Neuronal stem cell (in vitro differentiated cells): ENCODE results near the gene MTREX.

Source experiments
- DNase-seq: peaks from one replicate; pipeline ENCODE4 v3.0.0-alpha.2; 2013; ENCODE audit warnings: low spot score
- H2AFZ ChIP-seq: one replicate; pipeline ENCODE4 v1.6.1; 2013; ENCODE audit warnings: mild to moderate bottlenecking, low read length, inconsistent platforms
- H2AK5ac ChIP-seq: 2 replicates; pipeline ENCODE4 v1.6.1; 2013; ENCODE audit warnings: low read depth, mild to moderate bottlenecking, inconsistent platforms, low read length, moderate library complexity, mixed read lengths
- H2BK120ac ChIP-seq: 2 replicates; pipeline ENCODE4 v1.6.1; 2013; ENCODE audit warnings: low read depth, mild to moderate bottlenecking, inconsistent platforms, low read length, moderate library complexity, mixed read lengths
- H2BK12ac ChIP-seq: one replicate; pipeline ENCODE4 v1.6.1; 2013; ENCODE audit warnings: low read length, inconsistent platforms
- H2BK15ac ChIP-seq: 2 replicates; pipeline ENCODE4 v1.6.1; 2013; ENCODE audit warnings: mild to moderate bottlenecking, low read length, inconsistent platforms, mixed read lengths
- H2BK5ac ChIP-seq: one replicate; pipeline ENCODE4 v1.6.1; 2013; ENCODE audit warnings: inconsistent platforms, mild to moderate bottlenecking, low read length, moderate library complexity
- H3K14ac ChIP-seq: one replicate; pipeline ENCODE4 v1.6.1; 2013; ENCODE audit warnings: low read length, inconsistent platforms
- H3K18ac ChIP-seq: 2 replicates; pipeline ENCODE4 v1.6.1; 2013; ENCODE audit warnings: low read length, inconsistent platforms
- H3K23ac ChIP-seq: 2 replicates; pipeline ENCODE4 v1.6.1; 2013; ENCODE audit warnings: low read depth, mild to moderate bottlenecking, mixed read lengths, low read length, inconsistent platforms; ENCODE audit not compliant: poor library complexity
- H3K27ac ChIP-seq: replicated peaks from 3 replicates; pipeline ENCODE4 v1.5.1; 2013; ENCODE audit warnings: low read length, inconsistent platforms
- H3K27me3 ChIP-seq, 3 experiments: 2 replicates each; pipeline ENCODE4 v1.6.1; 2013; ENCODE audit warnings: low read length in 3 of 3, mild to moderate bottlenecking in 2 of 3, inconsistent platforms in 1 of 3, low read depth in 1 of 3, mixed read lengths in 1 of 3, moderate library complexity in 1 of 3; ENCODE audit not compliant: control insufficient read depth in 3 of 3, insufficient read depth in 3 of 3
- H3K36me3 ChIP-seq, 2 donors: replicated peaks in 1 of 2; 2 replicates each; pipeline ENCODE4 v1.6.1; 2013; ENCODE audit warnings: low read length in 2 of 2; ENCODE audit not compliant: control insufficient read depth in 2 of 2, insufficient read depth in 2 of 2
- H3K4ac ChIP-seq: 2 replicates; pipeline ENCODE4 v1.6.1; 2013; ENCODE audit warnings: inconsistent platforms, mild to moderate bottlenecking, low read length, moderate library complexity
- H3K4me1 ChIP-seq, 2 donors: 1 replicate in 1 of 2; 2 replicates in 1 of 2; pipeline ENCODE4 v1.6.1; 2013; ENCODE audit warnings: low read length in 2 of 2, low read depth in 1 of 2; ENCODE audit not compliant: control insufficient read depth in 2 of 2, insufficient read depth in 1 of 2
- H3K4me2 ChIP-seq: one replicate; pipeline ENCODE4 v1.6.1; 2013; ENCODE audit warnings: mild to moderate bottlenecking, low read length, inconsistent platforms; ENCODE audit not compliant: insufficient read depth, poor library complexity, severe bottlenecking
- H3K4me3 ChIP-seq, 2 donors: 2 replicates each; pipeline ENCODE4 v1.5.1; 2013; ENCODE audit warnings: low read length in 2 of 2, mild to moderate bottlenecking in 2 of 2, inconsistent platforms in 1 of 2, moderate library complexity in 1 of 2
- H3K79me1 ChIP-seq: one replicate; pipeline ENCODE4 v1.6.1; 2013; ENCODE audit warnings: low read depth, mild to moderate bottlenecking, inconsistent platforms, low read length, moderate library complexity
- H3K9ac ChIP-seq: one replicate; pipeline ENCODE4 v1.6.1; 2013; ENCODE audit warnings: mild to moderate bottlenecking, low read depth, low read length, inconsistent platforms; ENCODE audit not compliant: poor library complexity
- H3K9me3 ChIP-seq, 2 donors: replicated peaks in 1 of 2; 2 replicates each; pipeline versions ENCODE3 to v1.6.1; 2013; ENCODE audit warnings: low read length in 2 of 2, mild to moderate bottlenecking in 2 of 2, inconsistent platforms in 1 of 2, low read depth in 1 of 2, mixed read lengths in 1 of 2, moderate library complexity in 1 of 2; ENCODE audit not compliant: control insufficient read depth in 2 of 2, insufficient read depth in 1 of 2
- H4K8ac ChIP-seq: one replicate; pipeline ENCODE4 v1.6.1; 2013; ENCODE audit warnings: low read depth, mild to moderate bottlenecking, inconsistent platforms, low read length, moderate library complexity
- H4K91ac ChIP-seq: one replicate; pipeline ENCODE4 v1.6.1; 2013; ENCODE audit warnings: low read length, low read depth, mild to moderate bottlenecking, inconsistent platforms; ENCODE audit not compliant: poor library complexity
- WGBS, 2 donors: extraction: QIAGEN DNeasy Blood & Tissue Kit; methylation state at CpG; one replicate each; pipeline ENCODE4 v1.1.7; 2013; ENCODE audit warnings: missing lambda C conversion rate in 2 of 2, mixed read lengths in 1 of 2; ENCODE audit not compliant: insufficient read length in 2 of 2, insufficient replicate concordance in 1 of 2; ENCODE audit errors: extremely low coverage in 2 of 2; 5-methylcytosine and 5-hydroxymethylcytosine counted together

The MTREX gene

DNA sequence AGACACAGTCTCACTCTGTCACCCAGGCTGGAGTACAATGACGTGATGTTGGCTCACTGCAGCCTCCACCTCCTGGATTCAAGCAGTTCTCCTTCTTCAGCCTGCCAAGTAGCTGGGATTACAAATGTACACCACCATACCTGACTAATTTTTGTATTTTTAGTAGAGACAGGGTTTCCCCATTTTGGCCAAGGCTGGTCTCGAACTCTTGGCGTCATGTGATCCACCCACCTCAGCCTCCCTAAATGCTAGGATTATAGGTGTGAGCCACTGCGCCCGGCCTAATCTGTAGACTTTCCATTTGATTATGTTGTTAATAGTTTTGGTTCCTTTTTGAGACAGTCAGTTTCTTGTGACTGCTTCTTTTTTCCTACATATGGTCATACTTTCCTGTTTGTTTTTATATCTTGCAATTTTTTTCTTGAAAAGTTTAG, 31.0 kb downstream of the MTREX start:
- Histone ChIP-seq H3K27ac (no peak overlapping the region), H3K4me2 (no peak overlapping the region), H3K14ac (no peak overlapping the region), H3K79me1 (no peaks in the 10 kb centered on the region), H3K18ac (no peak overlapping the region), H2BK120ac (no peak overlapping the region), H3K4ac (no peak overlapping the region), H4K91ac (no peak overlapping the region), H3K9ac (no peak overlapping the region), H3K23ac (no peak overlapping the region), H3K4me3 (no peak overlapping the region), H2BK5ac (no peak overlapping the region), H2BK12ac (no peak overlapping the region), H3K27me3 (no peaks in the 10 kb centered on the region), H2AFZ (no peak overlapping the region), H2AK5ac (no peak overlapping the region), H2BK15ac (no peak overlapping the region), H3K36me3 (peaks cover 3 to 76% of the 10 kb centered on the region in 2 donors), H4K8ac (no peak overlapping the region), H3K9me3 (no peaks in the 10 kb centered on the region), H3K4me1 (no peaks in the 10 kb centered on the region)
- no peak for DNase-seq
- no CpG with 5 or more reads among the region's 5 CpGs for WGBS, 2 donors

DNA sequence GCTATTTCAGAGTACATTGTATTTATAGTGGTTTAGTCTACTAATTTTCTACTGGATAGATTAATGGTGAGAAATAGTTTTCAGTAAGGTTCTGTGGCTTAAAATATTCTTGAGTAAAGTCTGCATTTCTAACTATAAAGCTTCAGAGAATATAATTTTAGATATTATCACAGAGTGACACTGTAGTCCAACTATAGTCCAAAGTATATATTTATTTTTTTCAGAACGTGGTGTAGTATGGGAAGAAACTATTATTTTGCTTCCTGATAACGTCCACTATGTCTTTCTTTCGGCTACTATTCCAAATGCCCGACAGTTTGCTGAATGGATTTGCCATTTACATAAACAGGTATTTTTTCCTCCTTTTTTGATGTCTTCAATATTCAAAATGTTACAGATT, 35.3 kb downstream of the MTREX start:
- H3K36me3 ChIP-seq = peaks cover 12 to 91% of the 10 kb centered on the region in 2 donors

GRCh38 chr5:55343609-55344008, 35.8 kb downstream of the MTREX start:
- Histone ChIP-seq H3K4me3 (no peak overlapping the region), H2AFZ (no peak overlapping the region), H3K4ac (no peak overlapping the region), H2BK5ac (no peak overlapping the region), H4K8ac (no peak overlapping the region), H3K14ac (no peak overlapping the region), H3K36me3 (peaks cover 14 to 94% of the 10 kb centered on the region in 2 donors), H3K9ac (no peak overlapping the region), H3K27ac (no peak overlapping the region), H3K23ac (no peak overlapping the region), H2AK5ac (no peak overlapping the region), H2BK12ac (no peak overlapping the region), H3K4me1 (no peaks in the 10 kb centered on the region), H3K18ac (no peak overlapping the region), H4K91ac (no peak overlapping the region), H2BK120ac (no peak overlapping the region), H2BK15ac (no peak overlapping the region), H3K9me3 (peaks cover 4 to 14% of the 10 kb centered on the region in 2 donors), H3K79me1 (no peaks in the 10 kb centered on the region), H3K27me3 (no peaks in the 10 kb centered on the region), H3K4me2 (no peak overlapping the region)
- WGBS, 2 donors = no CpG with 5 or more reads among the region's 1 CpG
- DNase-seq = no peak

More for the DNA sequence above, 35.3 kb downstream of the MTREX start:
- no peak overlapping the region for H3K23ac ChIP-seq
- no peak overlapping the region for H2BK120ac ChIP-seq
- H2BK5ac ChIP-seq = no peak overlapping the region
- no peak overlapping the region for H4K91ac ChIP-seq
- H2BK12ac ChIP-seq = no peak overlapping the region
- no peak overlapping the region for H4K8ac ChIP-seq
- H3K4me1 ChIP-seq = no peaks in the 10 kb centered on the region
- no peak overlapping the region for H3K4ac ChIP-seq
- H3K9me3 ChIP-seq = peaks cover 4 to 14% of the 10 kb centered on the region in 2 donors
- H3K79me1 ChIP-seq = no peaks in the 10 kb centered on the region
- DNase-seq = no peak
- no peak overlapping the region for H2AK5ac ChIP-seq
- no peak overlapping the region for H2AFZ ChIP-seq
- H3K14ac ChIP-seq = no peak overlapping the region
- no peak overlapping the region for H2BK15ac ChIP-seq
- no peak overlapping the region for H3K18ac ChIP-seq
- no peak overlapping the region for H3K4me3 ChIP-seq
- H3K27me3 ChIP-seq = no peaks in the 10 kb centered on the region
- H3K9ac ChIP-seq = no peak overlapping the region
- no peak overlapping the region for H3K27ac ChIP-seq
- WGBS, 2 donors = no CpG with 5 or more reads among the region's 4 CpGs
- no peak overlapping the region for H3K4me2 ChIP-seq

- peak; percentile 47 for DNase-seq
These were observed 36.7 kb downstream of the MTREX start for GRCh38 chr5:55344392-55344992.

More at GRCh38 chr5:55344392-55344992, 36.7 kb downstream of the MTREX start:
- Histone ChIP-seq H3K18ac (no peak overlapping the region), H2AFZ (no peak overlapping the region), H2BK5ac (no peak overlapping the region), H3K14ac (no peak overlapping the region), H3K4me2 (no peak overlapping the region), H3K4me1 (no peaks in the 10 kb centered on the region), H4K8ac (no peak overlapping the region), H2BK12ac (no peak overlapping the region), H2BK120ac (no peak overlapping the region), H3K36me3 (peaks cover 17 to 95% of the 10 kb centered on the region in 2 donors), H3K27me3 (no peaks in the 10 kb centered on the region), H3K9me3 (peaks cover 4 to 14% of the 10 kb centered on the region in 2 donors), H3K27ac (no peak overlapping the region), H2AK5ac (no peak overlapping the region), H3K4ac (no peak overlapping the region), H3K9ac (no peak overlapping the region), H4K91ac (no peak overlapping the region), H3K79me1 (no peaks in the 10 kb centered on the region), H2BK15ac (no peak overlapping the region), H3K4me3 (no peak overlapping the region), H3K23ac (no peak overlapping the region)
- WGBS, 2 donors = no CpG with 5 or more reads among the region's 2 CpGs
